ENCODE measurements around the gene TTC23L. TPM values are rescaled to one million over a fixed set of nuclear protein-coding genes. Genes with fewer than 3 reads are reported as not detected.
A peak's percentile ranks its signal among the peaks of the same experiment; 100 is the strongest.

Gene TTC23L
- total and polyA plus RNA-seq, 7 donors = 0.06 to 0.36 (median 0.22) TPM; not detected in 3

DNA sequence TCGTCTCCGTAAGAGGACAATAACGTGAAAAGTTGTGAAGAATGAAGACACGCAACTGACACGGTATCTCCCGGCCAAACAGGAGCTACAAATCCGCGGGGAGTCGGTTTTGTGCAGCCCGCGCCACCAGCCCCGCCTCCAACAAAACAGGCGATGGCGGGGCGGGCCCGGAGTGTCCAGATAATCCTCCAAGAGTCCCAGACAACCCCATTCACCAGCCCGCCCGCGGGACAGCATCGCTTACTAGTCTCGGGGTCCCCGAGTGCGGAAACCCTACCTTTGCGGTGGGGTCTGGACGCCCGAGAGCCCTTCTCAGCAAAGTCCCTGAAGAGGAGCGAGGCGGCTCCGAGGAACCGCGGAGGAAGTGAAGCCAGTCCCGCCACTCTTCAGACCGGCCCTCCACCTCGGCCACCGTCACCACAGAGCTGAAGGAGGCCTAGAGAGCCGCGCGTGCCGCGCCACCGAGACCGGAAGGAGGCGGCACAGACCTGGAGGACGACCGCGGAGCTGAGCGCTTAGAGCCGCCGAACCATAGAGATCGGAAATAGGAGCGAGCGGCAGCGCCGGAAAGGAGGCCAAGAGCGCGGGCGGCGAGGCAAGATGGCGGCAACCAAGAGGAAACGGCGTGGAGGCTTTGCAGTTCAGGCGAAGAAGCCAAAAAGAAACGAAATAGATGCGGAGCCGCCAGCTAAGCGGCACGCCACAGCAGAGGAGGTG, 76.3 kb downstream of the TTC23L start, which contains the start of the genes BRIX1 and RAD1:
BRIX1 (plus strand) TSS at position 573 of the 717 bp plus-strand sequence; CDS start at position 601, 28 bp downstream.
RAD1 (minus strand) TSS at position 366 of the 717 bp plus-strand sequence. CDS start 612 bp downstream, outside the sequence.
- 0% methylated on average over 67 of the region's 67 CpGs for WGBS, 2 donors
- DNase-seq = peak; percentile 97
- intact Hi-C loops (cut with DNase I) = loop anchor here (1.0 to 10.0 kb wide), 4 partner anchors 15 to 1470 kb away; partner anchors contain the start of genes AMACR, RAI14 and TARS1

DNA sequence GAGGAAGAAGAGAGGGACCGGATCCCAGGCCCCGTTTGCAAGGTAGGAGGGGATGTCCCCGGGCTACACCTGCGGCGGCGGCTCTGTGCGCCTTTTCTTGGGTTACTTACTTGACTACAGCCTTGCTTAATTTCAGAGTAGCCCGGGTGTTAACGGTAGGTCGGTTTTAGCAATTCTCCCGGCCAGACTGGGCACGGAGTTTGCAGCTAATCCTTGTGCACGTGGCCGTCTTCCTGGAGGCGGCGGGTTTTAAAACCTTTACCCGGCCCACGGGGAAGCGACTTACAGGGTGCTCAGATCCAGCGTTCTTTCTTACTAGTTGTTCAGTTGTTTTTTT, 76.9 kb downstream of the TTC23L start:
- Histone ChIP-seq H3K4me3 (peak overlapping the region; percentile 72 to 99 (median 85)), H3K4me1 (peaks cover 0 to 43% (median 36%) of the 10 kb centered on the region in 4 donors), H3K36me3 (peaks cover 4 to 34% (median 13%) of the 10 kb centered on the region in 4 donors), H3K9me3 (no peaks in the 10 kb centered on the region), H3K27ac (peak overlapping the region; percentile 87 to 93 (median 90)), H3K27me3 (no peaks in the 10 kb centered on the region)
- TF ChIP-seq, protein P1, sequence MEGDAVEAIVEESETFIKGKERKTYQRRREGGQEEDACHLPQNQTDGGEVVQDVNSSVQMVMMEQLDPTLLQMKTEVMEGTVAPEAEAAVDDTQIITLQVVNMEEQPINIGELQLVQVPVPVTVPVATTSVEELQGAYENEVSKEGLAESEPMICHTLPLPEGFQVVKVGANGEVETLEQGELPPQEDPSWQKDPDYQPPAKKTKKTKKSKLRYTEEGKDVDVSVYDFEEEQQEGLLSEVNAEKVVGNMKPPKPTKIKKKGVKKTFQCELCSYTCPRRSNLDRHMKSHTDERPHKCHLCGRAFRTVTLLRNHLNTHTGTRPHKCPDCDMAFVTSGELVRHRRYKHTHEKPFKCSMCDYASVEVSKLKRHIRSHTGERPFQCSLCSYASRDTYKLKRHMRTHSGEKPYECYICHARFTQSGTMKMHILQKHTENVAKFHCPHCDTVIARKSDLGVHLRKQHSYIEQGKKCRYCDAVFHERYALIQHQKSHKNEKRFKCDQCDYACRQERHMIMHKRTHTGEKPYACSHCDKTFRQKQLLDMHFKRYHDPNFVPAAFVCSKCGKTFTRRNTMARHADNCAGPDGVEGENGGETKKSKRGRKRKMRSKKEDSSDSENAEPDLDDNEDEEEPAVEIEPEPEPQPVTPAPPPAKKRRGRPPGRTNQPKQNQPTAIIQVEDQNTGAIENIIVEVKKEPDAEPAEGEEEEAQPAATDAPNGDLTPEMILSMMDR (IDR thresholded peaks at IDR 0.05) = no peak
- TF ChIP-seq EP300 (IDR thresholded peaks at IDR 0.05) (no peak), POLR2A (IDR thresholded peaks at IDR 0.05) (no peak), POLR2AphosphoS5 (IDR thresholded peaks at IDR 0.05) (no peak)
- 0% methylated on average over 20 of the region's 20 CpGs for whole genome bisulfite sequencing, 2 donors
- intact Hi-C loops (cut with DNase I) = loop anchor here (1.0 to 10.0 kb wide), 4 partner anchors 14 to 1471 kb away; partner anchors contain the start of genes AMACR, RAI14 and TARS1
- no peak for DNase-seq

More for the DNA sequence above, 76.3 kb downstream of the TTC23L start, which contains the start of the genes BRIX1 and RAD1:
- no peaks in the 10 kb centered on the region for H3K27me3 ChIP-seq
- no peak for TF ChIP-seq EP300 (IDR thresholded peaks at IDR 0.05)
- TF ChIP-seq POLR2A (IDR thresholded peaks at IDR 0.05) = peak; percentile 76 to 79
- TF ChIP-seq POLR2AphosphoS5 (IDR thresholded peaks at IDR 0.05) = peak; percentile 64 to 92 (median 88)
- H3K9me3 ChIP-seq = no peaks in the 10 kb centered on the region
- H3K4me3 ChIP-seq = peak within 1 kb of the TSS; percentile 72 to 99 (median 85)
- H3K36me3 ChIP-seq = peaks cover 4 to 34% (median 14%) of the 10 kb centered on the region in 4 donors
- peaks cover 0 to 43% (median 36%) of the 10 kb centered on the region in 4 donors for H3K4me1 ChIP-seq
- peak within 1 kb of the TSS; percentile 87 to 93 (median 90) for H3K27ac ChIP-seq

DNA sequence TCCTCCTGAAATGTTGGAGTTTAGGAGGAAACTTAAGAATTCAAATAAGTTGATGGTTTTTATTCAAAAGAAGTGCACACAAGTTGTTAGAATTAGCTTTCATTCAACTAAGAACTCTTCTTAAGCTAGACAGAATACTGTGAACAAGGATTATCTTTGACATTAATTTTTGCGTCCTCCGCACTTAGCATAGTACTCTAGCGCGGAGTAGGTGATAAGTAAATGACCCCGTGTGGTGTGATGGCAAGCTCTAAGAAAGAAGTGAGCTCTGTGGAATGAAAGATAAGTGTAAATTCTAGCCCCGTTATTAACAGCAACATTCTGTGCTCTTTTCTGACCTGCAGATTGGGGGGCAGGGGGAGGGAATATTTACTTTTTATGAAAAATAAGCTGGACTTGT, 77.6 kb downstream of the TTC23L start:
- H3K4me1 ChIP-seq = peaks cover 0 to 43% (median 36%) of the 10 kb centered on the region in 4 donors
- DNase-seq = no peak
- intact Hi-C loops (cut with DNase I) = loop anchor here (5.0 to 10.0 kb wide), 3 partner anchors 259 to 1472 kb away; partner anchors contain the start of genes AMACR, RAI14 and TARS1
- 9 to 35% methylated on average over 6 of the region's 6 CpGs for WGBS, 2 donors
- H3K27ac ChIP-seq = peak overlapping the region in 2 of 4 donors; percentile 91 to 93
- H3K27me3 ChIP-seq = no peaks in the 10 kb centered on the region
- H3K9me3 ChIP-seq = no peaks in the 10 kb centered on the region
- H3K36me3 ChIP-seq = peaks cover 2 to 34% (median 7%) of the 10 kb centered on the region in 4 donors
- H3K4me3 ChIP-seq = peak overlapping the region; percentile 72 to 99 (median 85)
- TF ChIP-seq, protein P1 (IDR thresholded peaks at IDR 0.05) = no peak
- no peak for TF ChIP-seq POLR2AphosphoS5 (IDR thresholded peaks at IDR 0.05)
- TF ChIP-seq EP300 (IDR thresholded peaks at IDR 0.05) = no peak
- no peak for TF ChIP-seq POLR2A (IDR thresholded peaks at IDR 0.05)

DNA sequence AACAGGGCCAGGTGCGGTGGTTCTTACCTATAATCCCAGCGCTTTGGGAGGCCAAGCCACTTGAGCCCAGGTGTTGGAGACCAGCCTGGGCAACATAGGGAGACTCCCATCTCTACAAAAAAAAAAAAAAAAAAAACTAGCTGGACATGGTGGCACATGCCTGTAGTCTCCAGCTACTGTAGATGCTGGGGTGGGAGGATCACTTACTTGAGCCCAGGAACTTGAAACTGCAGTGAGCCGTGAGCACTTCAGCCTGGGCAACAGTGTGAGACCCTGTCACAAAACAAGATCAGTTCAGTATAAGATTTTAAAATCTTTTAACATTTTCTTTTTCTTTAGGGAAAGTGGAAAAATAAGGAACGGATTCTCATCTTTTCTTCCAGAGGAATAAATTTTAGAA, 79.1 kb downstream of the TTC23L start:
- intact Hi-C loops (cut with DNase I) = loop anchor here (5.0 to 10.0 kb wide), 3 partner anchors 261 to 1473 kb away; partner anchors contain the start of genes AMACR, RAI14 and TARS1
- H3K4me1 ChIP-seq = peaks cover 0 to 36% (median 33%) of the 10 kb centered on the region in 4 donors

More for the DNA sequence above, 79.1 kb downstream of the TTC23L start:
- 81 to 90% methylated on average over 4 of the region's 4 CpGs for WGBS, 2 donors
- no peak overlapping the region for H3K4me3 ChIP-seq
- no peaks in the 10 kb centered on the region for H3K27me3 ChIP-seq
- H3K27ac ChIP-seq = no peak overlapping the region
- H3K36me3 ChIP-seq = peaks cover 0 to 39% (median 4%) of the 10 kb centered on the region in 4 donors
- TF ChIP-seq, protein P1 (IDR thresholded peaks at IDR 0.05) = no peak
- no peak for TF ChIP-seq EP300 (IDR thresholded peaks at IDR 0.05)
- TF ChIP-seq POLR2A (IDR thresholded peaks at IDR 0.05) = no peak
- no peaks in the 10 kb centered on the region for H3K9me3 ChIP-seq
- no peak for DNase-seq

Data from sigmoid colon (tissue), 7 donors.